Neutrophil (primary cell): Measurements from ENCODE around the gene SH3RF3.

Experiments used
- H3K27ac ChIP-seq: fragments of 200-600 bp; sonication (generic); 2 replicates; pipeline ENCODE4 v1.5.1; 2016; ENCODE audit warnings: mild to moderate bottlenecking, moderate library complexity
- H3K27me3 ChIP-seq: fragments of 200-600 bp; sonication (generic); 2 replicates; pipeline ENCODE4 v1.6.0; 2016; ENCODE audit warnings: mild to moderate bottlenecking
- H3K36me3 ChIP-seq: fragments of 200-600 bp; sonication (generic); 2 replicates; pipeline ENCODE4 v1.5.1; 2017
- H3K4me1 ChIP-seq, 2 experiments: fragments of 200-600 bp in 1 of 2; sonication (generic) in 1 of 2; 1 replicate in 1 of 2; 2 replicates in 1 of 2; pipeline versions ENCODE4 v1.5.1 to v1.6.1; 2013 to 2016; ENCODE audit warnings: low read depth in 1 of 2, low read length in 1 of 2, mild to moderate bottlenecking in 1 of 2, moderate library complexity in 1 of 2; ENCODE audit not compliant: control insufficient read depth in 1 of 2, insufficient read depth in 1 of 2
- H3K4me3 ChIP-seq, 2 experiments: fragments of 200-600 bp in 1 of 2; sonication (generic) in 1 of 2; 1 replicate in 1 of 2; 2 replicates in 1 of 2; pipeline ENCODE4 v1.5.1; 2013 to 2016; ENCODE audit warnings: low read depth in 1 of 2, low read length in 1 of 2, mild to moderate bottlenecking in 1 of 2, moderate library complexity in 1 of 2
- H3K9me3 ChIP-seq: fragments of 200-600 bp; sonication (generic); 2 replicates; pipeline ENCODE4 v1.5.1; 2016
- TF ChIP-seq, protein P1 (sequence below): fragments of 200-600 bp; sonication (generic); IDR thresholded peaks from 2 replicates; pipeline ENCODE4 v1.5.1; 2016; ENCODE audit warnings: antibody characterized with exemption

Gene SH3RF3

GRCh38 chr2:109467701-109468100, 338.7 kb downstream of the SH3RF3 start:
- Histone ChIP-seq H3K4me3 (no peak overlapping the region), H3K36me3 (no peaks in the 10 kb centered on the region), H3K27ac (no peak overlapping the region), H3K27me3 (no peaks in the 10 kb centered on the region), H3K9me3 (no peaks in the 10 kb centered on the region), H3K4me1 (no peaks in the 10 kb centered on the region)
- TF ChIP-seq, protein P1, sequence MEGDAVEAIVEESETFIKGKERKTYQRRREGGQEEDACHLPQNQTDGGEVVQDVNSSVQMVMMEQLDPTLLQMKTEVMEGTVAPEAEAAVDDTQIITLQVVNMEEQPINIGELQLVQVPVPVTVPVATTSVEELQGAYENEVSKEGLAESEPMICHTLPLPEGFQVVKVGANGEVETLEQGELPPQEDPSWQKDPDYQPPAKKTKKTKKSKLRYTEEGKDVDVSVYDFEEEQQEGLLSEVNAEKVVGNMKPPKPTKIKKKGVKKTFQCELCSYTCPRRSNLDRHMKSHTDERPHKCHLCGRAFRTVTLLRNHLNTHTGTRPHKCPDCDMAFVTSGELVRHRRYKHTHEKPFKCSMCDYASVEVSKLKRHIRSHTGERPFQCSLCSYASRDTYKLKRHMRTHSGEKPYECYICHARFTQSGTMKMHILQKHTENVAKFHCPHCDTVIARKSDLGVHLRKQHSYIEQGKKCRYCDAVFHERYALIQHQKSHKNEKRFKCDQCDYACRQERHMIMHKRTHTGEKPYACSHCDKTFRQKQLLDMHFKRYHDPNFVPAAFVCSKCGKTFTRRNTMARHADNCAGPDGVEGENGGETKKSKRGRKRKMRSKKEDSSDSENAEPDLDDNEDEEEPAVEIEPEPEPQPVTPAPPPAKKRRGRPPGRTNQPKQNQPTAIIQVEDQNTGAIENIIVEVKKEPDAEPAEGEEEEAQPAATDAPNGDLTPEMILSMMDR, result no peak

DNA sequence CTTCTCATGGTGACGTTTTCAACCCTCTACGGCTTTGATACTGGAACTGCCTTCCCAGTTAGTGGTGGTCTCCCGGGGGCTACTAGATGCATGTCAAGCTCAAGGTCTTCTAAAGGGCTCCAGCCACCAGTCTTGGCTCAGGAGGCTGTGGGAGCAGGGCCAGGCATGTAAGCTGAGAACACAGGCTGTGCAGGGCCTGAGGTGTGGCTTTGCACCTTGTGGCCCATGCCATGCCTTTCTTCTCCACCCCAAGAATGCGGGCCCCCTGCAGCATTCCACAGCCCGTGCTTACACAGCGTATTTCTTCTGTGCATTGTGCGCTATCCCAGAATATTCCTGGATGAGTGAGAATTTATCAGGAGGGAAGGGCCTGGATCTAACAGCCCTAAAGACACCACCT, 339.9 kb downstream of the SH3RF3 start:
- no peaks in the 10 kb centered on the region for H3K9me3 ChIP-seq
- H3K36me3 ChIP-seq, result no peaks in the 10 kb centered on the region
- H3K27ac ChIP-seq, result no peak overlapping the region
- no peak overlapping the region for H3K4me3 ChIP-seq
- TF ChIP-seq, protein P1, result no peak
- no peaks in the 10 kb centered on the region for H3K27me3 ChIP-seq
- H3K4me1 ChIP-seq, result no peaks in the 10 kb centered on the region

- TF ChIP-seq, protein P1, result no peak
- H3K36me3 ChIP-seq, result no peaks in the 10 kb centered on the region
- no peaks in the 10 kb centered on the region for H3K9me3 ChIP-seq
- H3K4me1 ChIP-seq, result no peaks in the 10 kb centered on the region
- H3K4me3 ChIP-seq, result no peak overlapping the region
- H3K27ac ChIP-seq, result no peak overlapping the region
- H3K27me3 ChIP-seq, result no peaks in the 10 kb centered on the region
Observed at GRCh38 chr2:109471658-109472057, 342.7 kb downstream of the SH3RF3 start.

DNA sequence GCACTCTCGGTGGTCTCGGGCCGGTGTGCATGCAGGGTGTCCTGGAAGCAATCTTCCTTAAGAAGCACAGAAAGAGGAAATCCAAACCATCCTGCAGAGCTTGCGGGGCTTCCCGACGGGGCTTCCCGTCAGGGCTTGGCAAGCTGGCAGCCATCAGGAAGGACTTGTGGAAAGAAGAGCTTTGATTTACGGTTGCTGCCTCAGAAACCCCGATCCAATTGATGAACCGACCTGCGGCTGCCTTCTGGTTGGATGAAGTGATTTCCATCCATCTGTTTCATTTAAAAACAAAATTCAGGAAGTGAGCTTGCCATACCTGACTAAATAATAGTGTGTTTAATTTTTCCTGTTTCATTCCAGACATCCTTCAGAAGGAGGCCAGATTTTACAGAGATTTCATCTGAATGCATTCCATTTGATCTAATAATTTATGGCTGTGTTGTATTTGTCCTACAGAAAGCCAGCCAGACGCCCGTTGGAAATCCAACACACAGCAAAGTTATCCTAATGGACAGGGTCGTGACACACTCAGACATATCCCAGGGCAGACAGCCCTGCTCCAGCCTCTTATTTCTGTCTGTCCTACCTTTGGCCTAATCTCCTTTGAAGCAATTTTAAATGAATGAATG, 343.4 kb downstream of the SH3RF3 start:
- TF ChIP-seq, protein P1, result no peak
- Histone ChIP-seq H3K27ac (no peak overlapping the region), H3K4me1 (no peaks in the 10 kb centered on the region), H3K9me3 (no peaks in the 10 kb centered on the region), H3K36me3 (no peaks in the 10 kb centered on the region), H3K4me3 (no peak overlapping the region), H3K27me3 (no peaks in the 10 kb centered on the region)

GRCh38 chr2:109472974-109473373, 344.0 kb downstream of the SH3RF3 start:
- Histone ChIP-seq H3K27me3 (no peaks in the 10 kb centered on the region), H3K9me3 (no peaks in the 10 kb centered on the region), H3K4me3 (no peak overlapping the region), H3K36me3 (no peaks in the 10 kb centered on the region), H3K4me1 (no peaks in the 10 kb centered on the region), H3K27ac (no peak overlapping the region)
- TF ChIP-seq, protein P1, result no peak
